Adipocyte (in vitro differentiated cells): ENCODE data around the gene SELENOF.

Experiments
- DNase-seq: peaks from one replicate; pipeline ENCODE4 v3.0.0-alpha.2; 2015; ENCODE audit warnings: low read depth
- H3K27me3 ChIP-seq: replicated peaks from 2 replicates; pipeline ENCODE4 v1.7.0; 2013; ENCODE audit warnings: mild to moderate bottlenecking, low read length, moderate library complexity; ENCODE audit not compliant: control insufficient read depth, insufficient read depth
- H3K36me3 ChIP-seq: 2 replicates; pipeline ENCODE4 v1.7.0; 2013; ENCODE audit warnings: low read length, mild to moderate bottlenecking, moderate library complexity; ENCODE audit not compliant: control insufficient read depth, insufficient read depth, severe bottlenecking
- H3K4me1 ChIP-seq: 2 replicates; pipeline ENCODE4 v1.7.0; 2013; ENCODE audit warnings: mild to moderate bottlenecking, low read length, moderate library complexity; ENCODE audit not compliant: control insufficient read depth, insufficient read depth
- H3K4me3 ChIP-seq: 2 replicates; pipeline ENCODE4 v1.7.0; 2013; ENCODE audit warnings: mild to moderate bottlenecking, low read length, moderate library complexity
- H3K9ac ChIP-seq: 2 replicates; pipeline ENCODE4 v1.7.0; 2013; ENCODE audit warnings: mild to moderate bottlenecking, low read length, moderate library complexity
- H3K9me3 ChIP-seq: 2 replicates; pipeline ENCODE4 v1.7.0; 2013; ENCODE audit warnings: mild to moderate bottlenecking, low read length, moderate library complexity; ENCODE audit not compliant: control insufficient read depth

Gene SELENOF

DNA sequence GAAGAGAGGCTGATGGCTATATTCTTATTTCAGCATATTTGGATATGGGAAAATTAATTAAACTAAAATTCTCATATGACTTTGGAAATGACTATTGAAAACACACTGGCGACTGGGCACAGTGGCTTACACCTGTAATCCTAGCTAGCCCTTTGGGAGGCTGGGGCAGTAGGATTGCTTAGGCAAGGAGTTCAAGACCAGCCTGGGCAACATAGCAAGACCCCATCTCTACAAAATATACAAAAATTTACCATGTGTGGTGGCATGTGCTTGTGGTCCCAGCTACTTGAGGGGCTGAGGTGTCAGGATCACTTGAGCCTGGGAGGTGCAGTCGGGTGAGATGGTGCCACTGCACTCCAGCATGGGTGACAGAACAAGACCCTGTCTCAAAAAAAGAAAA is 26.7 kb upstream of the SELENOF start:
- no peak overlapping the region for H3K4me3 ChIP-seq

DNA sequence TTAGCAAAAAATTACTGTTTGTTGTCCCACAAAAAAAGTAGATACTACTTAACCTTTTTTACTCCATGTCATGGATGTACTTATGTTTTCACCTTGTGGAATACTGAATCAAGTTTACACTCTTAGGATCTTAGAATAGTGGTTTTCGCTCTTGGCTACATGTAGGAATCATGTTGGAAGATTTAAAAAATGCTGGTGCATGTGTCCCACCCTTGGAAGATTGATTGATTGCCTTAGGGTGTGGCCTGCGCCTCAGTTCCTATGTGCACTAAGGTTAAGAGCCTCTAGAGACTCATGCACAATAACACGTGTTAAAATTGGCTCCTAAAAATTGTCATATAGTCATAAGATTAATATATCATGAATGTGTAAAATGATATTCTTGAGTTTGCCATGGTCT is 25.5 kb upstream of the SELENOF start:
- DNase-seq = no peak
- no peaks in the 10 kb centered on the region for H3K36me3 ChIP-seq

More for the DNA sequence above, 26.7 kb upstream of the SELENOF start:
- Histone ChIP-seq H3K27me3 (no peaks in the 10 kb centered on the region), H3K4me1 (peaks cover 20% of the 10 kb centered on the region), H3K9me3 (no peaks in the 10 kb centered on the region), H3K9ac (no peak overlapping the region), H3K36me3 (no peaks in the 10 kb centered on the region)
- no peak for DNase-seq

DNA sequence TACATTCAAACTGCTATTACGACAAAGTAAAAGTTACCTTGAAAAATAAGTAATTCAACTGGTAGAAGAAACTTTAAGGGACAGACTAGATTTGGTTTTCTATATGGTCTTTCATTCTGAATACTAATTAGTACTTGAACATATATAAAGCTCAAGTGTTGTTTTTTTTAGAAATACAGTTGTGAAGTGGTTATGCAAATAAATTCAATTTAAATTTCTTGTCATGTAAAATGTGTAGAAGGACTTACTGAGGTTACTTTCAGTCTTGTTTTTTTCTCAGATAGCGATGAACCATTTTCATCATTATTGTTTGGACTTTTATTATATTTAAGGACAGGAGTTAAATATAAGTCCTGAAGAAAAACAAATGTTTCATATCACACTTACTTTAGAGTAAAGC is 24.9 kb upstream of the SELENOF start:
- Histone ChIP-seq H3K27me3 (no peaks in the 10 kb centered on the region), H3K9me3 (no peaks in the 10 kb centered on the region), H3K36me3 (no peaks in the 10 kb centered on the region), H3K4me1 (peaks cover 20% of the 10 kb centered on the region), H3K4me3 (no peak overlapping the region), H3K9ac (no peak overlapping the region)
- DNase-seq = no peak

More for the DNA sequence above, 25.5 kb upstream of the SELENOF start:
- no peak overlapping the region for H3K9ac ChIP-seq
- H3K27me3 ChIP-seq = no peaks in the 10 kb centered on the region
- no peaks in the 10 kb centered on the region for H3K9me3 ChIP-seq
- peaks cover 20% of the 10 kb centered on the region for H3K4me1 ChIP-seq
- no peak overlapping the region for H3K4me3 ChIP-seq

DNA sequence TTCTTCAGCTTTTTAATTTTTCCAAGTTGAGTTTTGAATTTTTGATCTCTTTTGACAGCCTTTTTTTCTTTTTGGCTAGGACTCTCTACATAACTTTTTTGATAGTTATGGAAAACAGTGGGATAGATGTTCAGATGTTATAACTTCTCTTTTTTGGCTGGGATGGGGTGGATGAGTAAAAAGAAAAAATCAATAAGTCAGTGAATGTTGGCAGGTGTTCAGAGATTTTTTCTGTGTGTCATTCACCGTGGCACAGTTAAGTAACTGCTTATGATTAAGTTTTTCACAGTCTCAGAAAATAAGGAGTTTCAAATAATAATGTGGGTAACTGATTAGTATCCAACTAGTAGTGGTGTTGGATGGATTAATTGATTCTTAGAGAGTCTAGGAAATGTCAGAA is 24.5 kb upstream of the SELENOF start:
- Histone ChIP-seq H3K36me3 (no peaks in the 10 kb centered on the region), H3K4me3 (no peak overlapping the region), H3K9me3 (no peaks in the 10 kb centered on the region), H3K9ac (no peak overlapping the region), H3K27me3 (no peaks in the 10 kb centered on the region), H3K4me1 (peaks cover 20% of the 10 kb centered on the region)
- DNase-seq = no peak

DNA sequence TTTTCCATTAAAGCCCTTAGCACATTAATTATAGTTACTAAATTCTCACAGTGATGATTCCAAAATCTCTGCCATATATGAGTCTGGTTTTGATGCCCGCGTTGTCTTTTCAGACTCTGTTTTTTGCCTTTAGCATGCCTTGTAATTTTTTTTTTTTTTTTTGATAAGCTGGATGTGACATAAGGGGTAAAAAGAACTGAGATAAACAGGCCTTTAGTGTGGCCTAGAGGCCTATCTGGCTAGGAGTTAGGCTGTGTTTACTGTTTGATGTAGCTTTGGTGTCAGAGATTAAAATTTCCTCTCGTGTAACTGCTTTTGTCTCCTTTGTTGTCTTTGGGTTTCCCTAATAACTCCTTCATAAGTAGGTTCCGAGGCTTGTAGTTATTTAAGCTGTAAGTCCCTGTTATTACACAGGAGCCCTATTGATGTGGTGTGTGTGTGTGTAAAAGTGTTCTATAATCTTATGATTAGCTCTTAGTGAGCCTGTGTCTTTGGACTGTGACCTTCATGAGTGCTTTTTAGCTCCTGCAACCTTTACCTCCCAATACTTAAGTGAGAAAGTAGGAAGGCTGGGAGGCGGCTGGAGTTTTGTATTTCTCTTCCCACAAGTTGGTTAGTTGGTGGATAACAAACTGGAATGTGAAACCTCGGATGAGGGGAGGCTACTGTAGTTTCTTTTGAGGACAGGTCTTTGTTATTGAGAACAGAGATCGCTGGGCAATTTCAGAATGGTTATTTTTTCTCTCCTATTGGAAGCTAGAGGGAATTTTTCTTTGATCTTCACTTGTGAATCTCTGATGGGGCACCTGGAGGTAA is 19.8 kb upstream of the SELENOF start:
- Histone ChIP-seq H3K4me3 (no peak overlapping the region), H3K36me3 (no peaks in the 10 kb centered on the region)
- DNase-seq = no peak

DNA sequence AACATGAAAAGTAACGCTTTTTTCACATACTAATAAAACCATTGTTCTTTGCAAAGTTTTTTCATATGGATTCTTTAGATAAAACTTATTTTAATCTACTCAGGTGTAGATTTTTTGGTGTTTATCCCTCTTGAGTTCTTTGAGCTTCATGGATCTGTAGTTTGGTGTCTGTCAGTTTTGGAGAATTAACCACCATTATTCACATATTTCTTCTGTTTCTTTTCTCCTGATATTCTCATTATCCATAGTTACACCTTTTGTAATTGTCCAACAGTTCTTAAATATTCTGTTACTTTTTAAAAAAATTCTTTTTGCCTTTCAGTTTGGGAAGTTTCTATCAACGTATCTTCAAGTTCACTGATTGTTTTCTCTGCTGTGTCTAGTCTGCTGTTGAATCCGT is 19.1 kb upstream of the SELENOF start:
- Histone ChIP-seq H3K4me3 (no peak overlapping the region), H3K9me3 (no peaks in the 10 kb centered on the region), H3K27me3 (no peaks in the 10 kb centered on the region), H3K36me3 (no peaks in the 10 kb centered on the region), H3K9ac (no peak overlapping the region), H3K4me1 (peaks cover 20% of the 10 kb centered on the region)
- no peak for DNase-seq

More for the DNA sequence above, 19.8 kb upstream of the SELENOF start:
- Histone ChIP-seq H3K9ac (no peak overlapping the region), H3K9me3 (no peaks in the 10 kb centered on the region), H3K4me1 (peaks cover 21% of the 10 kb centered on the region), H3K27me3 (no peaks in the 10 kb centered on the region)

DNA sequence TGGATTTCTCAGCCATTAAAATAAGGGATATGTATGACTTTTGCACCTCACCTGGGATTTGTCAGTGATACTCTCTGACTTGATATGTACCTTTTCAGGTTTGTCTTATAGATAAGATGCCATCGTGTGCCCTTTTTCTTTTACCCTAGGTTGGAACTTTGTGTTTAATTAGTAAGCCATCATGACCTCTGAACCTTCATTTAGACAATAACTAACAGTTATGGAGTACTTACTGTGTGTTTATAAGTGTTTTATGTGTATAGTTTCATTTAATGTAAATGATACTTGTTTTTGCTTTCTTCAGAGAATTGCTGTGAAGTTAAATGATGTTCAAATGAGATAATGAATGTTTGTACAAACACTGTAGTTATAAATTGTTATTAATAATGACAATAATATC is 14.9 kb upstream of the SELENOF start:
- no peak overlapping the region for H3K4me3 ChIP-seq
- DNase-seq = no peak
- H3K36me3 ChIP-seq = no peaks in the 10 kb centered on the region
- no peak overlapping the region for H3K9ac ChIP-seq
- H3K4me1 ChIP-seq = peaks cover 24% of the 10 kb centered on the region
- no peaks in the 10 kb centered on the region for H3K27me3 ChIP-seq
- H3K9me3 ChIP-seq = no peaks in the 10 kb centered on the region

DNA sequence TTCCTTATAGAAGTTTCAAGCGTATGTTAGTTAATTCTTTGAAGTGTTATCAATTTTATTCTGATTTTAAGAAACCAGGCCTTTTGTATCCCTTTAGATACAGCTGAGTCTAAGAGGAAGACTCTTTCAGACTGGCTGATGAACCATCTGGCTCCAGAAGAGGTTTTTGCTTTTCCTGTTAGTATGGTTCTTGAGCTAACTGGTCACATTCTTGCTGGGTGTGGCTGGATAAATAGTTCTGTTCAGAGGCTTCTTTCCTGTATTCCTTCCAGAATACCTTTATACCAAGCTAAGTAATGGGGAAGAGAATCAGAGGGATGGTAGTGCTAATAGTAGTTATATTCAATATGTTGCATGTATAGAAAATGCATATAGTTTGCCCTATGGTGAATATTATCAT is 13.0 kb upstream of the SELENOF start:
- DNase-seq = peak; percentile 6
- Histone ChIP-seq H3K9me3 (no peaks in the 10 kb centered on the region), H3K9ac (no peak overlapping the region), H3K4me1 (peaks cover 24% of the 10 kb centered on the region), H3K36me3 (no peaks in the 10 kb centered on the region), H3K4me3 (no peak overlapping the region), H3K27me3 (no peaks in the 10 kb centered on the region)

DNA sequence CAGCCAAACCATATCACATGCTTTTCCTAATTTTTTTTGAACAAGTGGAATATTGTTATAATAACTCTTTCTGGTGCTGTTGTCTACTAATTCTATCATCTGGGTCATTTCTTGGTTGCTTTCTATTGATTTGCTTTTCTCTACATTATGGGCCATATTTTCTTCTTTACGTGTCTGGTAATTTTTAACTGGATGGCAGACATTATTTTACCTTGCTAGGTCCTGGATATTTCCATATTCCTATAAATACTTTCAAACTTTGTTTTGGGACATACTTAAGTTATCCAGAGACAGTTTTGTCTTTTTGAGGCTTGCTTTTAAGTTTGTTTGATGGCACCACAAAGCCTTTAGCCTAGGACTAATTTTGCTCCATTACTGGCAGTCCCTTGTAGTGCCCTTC is 11.8 kb upstream of the SELENOF start:
- no peak overlapping the region for H3K9ac ChIP-seq
- no peaks in the 10 kb centered on the region for H3K36me3 ChIP-seq
- H3K4me1 ChIP-seq = peaks cover 24% of the 10 kb centered on the region
- no peak overlapping the region for H3K4me3 ChIP-seq
- H3K9me3 ChIP-seq = no peaks in the 10 kb centered on the region
- H3K27me3 ChIP-seq = no peaks in the 10 kb centered on the region
- DNase-seq = no peak

DNA sequence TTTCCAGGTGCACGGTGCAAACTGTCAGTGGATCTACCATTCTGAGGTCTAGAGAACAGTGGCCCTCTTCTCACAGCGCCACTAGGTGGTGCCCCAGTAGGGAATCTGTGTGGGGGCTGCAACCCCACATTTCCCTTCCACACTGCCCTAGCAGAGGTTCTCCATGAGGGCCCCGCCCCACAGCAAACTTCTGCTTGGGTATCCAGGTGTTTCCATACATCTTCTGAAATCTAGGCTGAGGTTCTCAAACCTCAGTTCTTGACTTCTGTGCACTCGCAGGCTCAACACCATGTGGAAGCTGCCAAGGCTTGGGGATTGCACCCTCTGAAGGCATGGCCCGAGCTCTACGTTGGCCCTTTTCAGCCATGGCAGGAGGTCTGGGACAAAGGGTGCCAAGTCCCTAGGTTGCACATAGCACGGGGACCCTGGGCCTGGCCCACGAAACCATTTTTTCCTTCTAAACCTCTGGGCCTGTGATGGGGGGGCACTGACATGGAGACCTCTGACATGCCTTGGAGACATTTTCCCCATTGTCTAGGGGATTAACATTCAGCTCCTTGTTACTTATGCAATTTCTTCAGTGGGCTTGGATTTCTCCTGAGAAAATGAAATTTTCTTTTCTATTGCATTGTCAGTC is 10.5 kb upstream of the SELENOF start:
- no peak for DNase-seq
- no peak overlapping the region for H3K4me3 ChIP-seq
- H3K27me3 ChIP-seq = no peaks in the 10 kb centered on the region
- no peaks in the 10 kb centered on the region for H3K36me3 ChIP-seq
- H3K9ac ChIP-seq = no peak overlapping the region
- peaks cover 27% of the 10 kb centered on the region for H3K4me1 ChIP-seq
- H3K9me3 ChIP-seq = no peaks in the 10 kb centered on the region

DNA sequence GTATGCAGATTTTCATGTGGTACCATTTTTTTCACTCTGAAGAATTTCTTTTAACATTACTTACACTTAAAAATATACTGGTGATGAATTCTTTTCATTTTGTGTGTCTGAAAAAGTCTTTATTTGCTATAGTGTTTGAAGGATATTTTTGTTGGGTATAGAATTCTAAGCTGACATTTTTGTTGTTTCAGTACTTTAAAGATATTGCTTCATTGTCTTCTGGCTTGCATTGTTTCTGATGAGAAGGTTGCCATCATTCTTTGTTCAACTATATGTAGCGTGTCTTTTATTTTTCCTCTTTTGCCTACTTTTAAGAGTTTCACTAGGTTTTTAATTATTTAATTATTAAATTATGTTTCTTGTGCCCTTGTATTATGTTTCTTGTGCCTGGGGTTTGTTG is 8.5 kb upstream of the SELENOF start:
- H3K9me3 ChIP-seq = no peaks in the 10 kb centered on the region
- no peaks in the 10 kb centered on the region for H3K36me3 ChIP-seq
- no peak overlapping the region for H3K9ac ChIP-seq
- H3K27me3 ChIP-seq = no peaks in the 10 kb centered on the region
- peaks cover 12% of the 10 kb centered on the region for H3K4me1 ChIP-seq
- H3K4me3 ChIP-seq = no peak overlapping the region
- no peak for DNase-seq
